Measurements from ENCODE around the gene FRAS1.

- TF ChIP-seq CTCF (IDR thresholded peaks at IDR 0.05) (no peak), POLR2A (IDR thresholded peaks at IDR 0.05) (no peak)
Observed at GRCh38 chr4:78561677-78562076, 504.6 kb downstream of the FRAS1 start.

Data from Peyer's patch (tissue), 4 donors.